Left ventricle myocardium inferior (tissue), 1 donor: Measurements from ENCODE around the gene VWC2L. TPM values are rescaled to one million over a fixed set of nuclear protein-coding genes. Genes with fewer than 3 reads are reported as not detected.

Experiments
- DNase-seq: peaks from one replicate; pipeline ENCODE4 v3.0.0-alpha.2; 2020
- H3K27ac ChIP-seq: fragments of 200-600 bp; replicated peaks from 2 replicates; pipeline ENCODE4 v1.8.0; 2021
- H3K27me3 ChIP-seq: fragments of 200-600 bp; 2 replicates; pipeline ENCODE4 v1.8.0; 2021; ENCODE audit warnings: low read depth
- H3K36me3 ChIP-seq: fragments of 200-600 bp; 2 replicates; pipeline ENCODE4 v1.8.0; 2021
- H3K4me1 ChIP-seq: fragments of 200-600 bp; 2 replicates; pipeline ENCODE4 v1.8.0; 2021
- H3K4me3 ChIP-seq: fragments of 200-600 bp; 2 replicates; pipeline ENCODE4 v1.8.0; 2021; ENCODE audit warnings: mild to moderate bottlenecking, moderate library complexity
- H3K9me3 ChIP-seq: fragments of 200-600 bp; replicated peaks from 2 replicates; pipeline ENCODE4 v1.8.0; 2021
- CTCF ChIP-seq: fragments of 200-600 bp; IDR thresholded peaks from 2 replicates; pipeline ENCODE4 v1.8.0; 2021; ENCODE audit warnings: antibody characterized with exemption, mild to moderate bottlenecking, borderline replicate concordance
- intact Hi-C: fragments of 100-400 bp; cut with micrococcal nuclease; formaldehyde crosslinking; loops from one replicate; pipeline ENCODE4 v1.11.0; 2022
- total RNA-seq: library from RNA; stranded (reverse); fragmentation: NEBNext Ultra II Directional; extraction: Animal tissue kit (Norgen Biotek cat#: 25700); gene quantifications from one replicate; pipeline ENCODE4 v1.2.1, GENCODE V29; 2021
- donor health status: DM: no; HTN: yes; CAD: no; lungs with severe emphysema.

The VWC2L gene
- total RNA-seq, 1 donor from 2014 or later = not detected

DNA sequence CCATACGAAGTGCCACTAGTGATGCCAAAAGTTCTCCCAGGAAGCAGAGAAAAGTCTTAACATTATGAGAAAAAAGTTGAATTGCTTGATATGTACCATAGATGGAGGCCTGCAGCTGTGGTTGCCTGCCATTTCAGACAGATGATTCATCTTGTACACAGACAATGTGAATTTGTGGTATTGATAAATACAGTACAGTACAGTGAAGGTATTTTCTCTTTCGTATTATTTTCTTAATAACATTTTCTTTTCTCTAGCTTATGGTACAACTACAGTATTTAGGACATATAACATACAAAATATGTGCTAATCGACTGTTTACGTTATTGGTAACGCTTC is 33.6 kb upstream of the VWC2L start:
- no peak for TF ChIP-seq CTCF
- intact Hi-C loops = no loop called here
- Histone ChIP-seq H3K4me1 (no peaks in the 10 kb centered on the region), H3K9me3 (no peaks in the 10 kb centered on the region), H3K27me3 (no peaks in the 10 kb centered on the region), H3K4me3 (no peak overlapping the region), H3K36me3 (no peaks in the 10 kb centered on the region), H3K27ac (no peak overlapping the region)
- no peak for DNase-seq

DNA sequence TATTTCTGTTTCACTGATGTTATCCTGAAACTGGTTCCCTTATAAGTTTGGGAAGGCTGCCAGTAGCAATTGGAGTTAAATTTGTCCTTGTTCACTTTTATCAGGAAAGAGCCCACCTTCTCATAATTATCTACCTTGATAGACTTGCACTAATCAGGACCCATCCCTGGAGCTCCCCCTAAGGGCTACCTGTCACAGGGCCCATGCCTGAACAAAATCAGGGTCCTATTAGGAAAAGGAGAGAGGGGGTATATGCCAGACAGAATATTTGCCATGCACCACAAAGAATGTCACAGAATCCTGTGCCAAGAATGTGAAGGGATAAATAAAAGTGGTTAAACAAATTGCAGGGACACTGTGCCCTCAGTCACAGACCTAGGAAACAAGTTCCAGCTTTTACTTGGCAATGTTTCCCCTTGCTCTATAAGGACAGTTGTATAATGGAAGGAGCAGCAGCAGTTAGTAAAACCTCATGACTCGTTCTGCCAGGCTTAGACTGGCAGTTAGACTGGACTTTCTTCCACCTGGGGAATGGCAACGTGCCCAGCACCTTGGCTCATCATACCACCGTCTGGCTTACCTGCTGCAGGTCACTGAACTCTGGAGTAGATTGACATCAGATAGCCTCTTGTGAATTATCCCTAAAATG is 32.3 kb upstream of the VWC2L start:
- Histone ChIP-seq H3K27me3 (no peaks in the 10 kb centered on the region), H3K4me3 (no peak overlapping the region), H3K4me1 (no peaks in the 10 kb centered on the region), H3K9me3 (no peaks in the 10 kb centered on the region), H3K36me3 (no peaks in the 10 kb centered on the region), H3K27ac (no peak overlapping the region)
- TF ChIP-seq CTCF = no peak
- no peak for DNase-seq
- intact Hi-C loops = no loop called here

DNA sequence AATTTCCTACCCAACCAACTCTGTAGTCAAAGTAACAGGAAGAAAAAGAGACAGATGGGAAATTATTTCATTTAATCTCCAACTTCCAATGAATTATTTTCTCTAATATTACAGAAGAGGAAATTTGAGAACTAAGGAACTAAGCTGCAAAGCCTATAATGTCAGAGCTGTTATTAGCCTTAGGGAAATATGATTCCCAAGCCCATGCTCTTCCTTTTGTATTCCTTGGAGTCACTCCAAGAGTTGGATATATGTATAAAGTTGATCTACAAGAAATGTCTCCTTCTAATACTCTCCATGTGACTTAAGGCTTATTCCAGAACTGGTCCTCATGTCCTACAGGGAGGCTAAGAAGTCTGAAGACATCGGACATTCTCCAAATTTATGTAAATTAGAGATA is 31.6 kb upstream of the VWC2L start:
- intact Hi-C loops = no loop called here
- no peaks in the 10 kb centered on the region for H3K9me3 ChIP-seq
- no peaks in the 10 kb centered on the region for H3K27me3 ChIP-seq
- TF ChIP-seq CTCF = no peak
- DNase-seq = no peak
- H3K36me3 ChIP-seq = no peaks in the 10 kb centered on the region
- no peak overlapping the region for H3K4me3 ChIP-seq
- H3K4me1 ChIP-seq = no peaks in the 10 kb centered on the region
- H3K27ac ChIP-seq = no peak overlapping the region

DNA sequence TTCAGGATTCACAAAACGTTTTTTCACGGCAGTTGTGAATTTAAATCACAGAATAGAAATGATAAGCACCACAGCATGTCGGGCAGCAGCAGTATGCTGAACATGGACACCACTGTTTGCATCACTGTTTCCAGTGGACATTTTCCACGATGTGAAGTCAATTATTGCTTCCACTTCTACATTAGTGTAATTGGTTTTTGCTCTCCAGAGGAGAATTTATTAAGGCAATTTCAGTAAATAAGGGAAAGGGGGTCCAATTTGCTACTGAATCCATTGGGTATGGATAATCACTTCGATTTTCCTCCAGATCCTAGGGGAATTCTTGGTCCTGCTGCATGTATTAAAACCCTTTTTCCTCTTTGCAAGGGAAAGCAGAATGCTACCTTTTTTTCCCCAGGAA is 30.2 kb upstream of the VWC2L start:
- intact Hi-C loops = no loop called here
- Histone ChIP-seq H3K27ac (no peak overlapping the region), H3K27me3 (no peaks in the 10 kb centered on the region), H3K9me3 (no peaks in the 10 kb centered on the region), H3K4me1 (no peaks in the 10 kb centered on the region), H3K36me3 (no peaks in the 10 kb centered on the region), H3K4me3 (no peak overlapping the region)
- no peak for TF ChIP-seq CTCF
- DNase-seq = no peak

GRCh38 chr2:214382229-214382628 is 28.6 kb upstream of the VWC2L start:
- H3K4me3 ChIP-seq = no peak overlapping the region
- DNase-seq = no peak
- H3K27ac ChIP-seq = no peak overlapping the region
- H3K9me3 ChIP-seq = no peaks in the 10 kb centered on the region
- H3K4me1 ChIP-seq = no peaks in the 10 kb centered on the region
- no peaks in the 10 kb centered on the region for H3K36me3 ChIP-seq
- no peaks in the 10 kb centered on the region for H3K27me3 ChIP-seq
- intact Hi-C loops = no loop called here
- no peak for TF ChIP-seq CTCF
